ENCODE measurements around the gene DPP7. TPM values are rescaled to one million over a fixed set of nuclear protein-coding genes. Genes with fewer than 3 reads are reported as not detected.
A peak's percentile ranks its signal among the peaks of the same experiment; 100 is the strongest.

Gene DPP7
- total and polyA plus RNA-seq, 10 of the 15 experiments (the other 5 are each of a cell fraction or from before 2014, with no cell fraction given): 0.68 to 245 (median 106) TPM

DNA sequence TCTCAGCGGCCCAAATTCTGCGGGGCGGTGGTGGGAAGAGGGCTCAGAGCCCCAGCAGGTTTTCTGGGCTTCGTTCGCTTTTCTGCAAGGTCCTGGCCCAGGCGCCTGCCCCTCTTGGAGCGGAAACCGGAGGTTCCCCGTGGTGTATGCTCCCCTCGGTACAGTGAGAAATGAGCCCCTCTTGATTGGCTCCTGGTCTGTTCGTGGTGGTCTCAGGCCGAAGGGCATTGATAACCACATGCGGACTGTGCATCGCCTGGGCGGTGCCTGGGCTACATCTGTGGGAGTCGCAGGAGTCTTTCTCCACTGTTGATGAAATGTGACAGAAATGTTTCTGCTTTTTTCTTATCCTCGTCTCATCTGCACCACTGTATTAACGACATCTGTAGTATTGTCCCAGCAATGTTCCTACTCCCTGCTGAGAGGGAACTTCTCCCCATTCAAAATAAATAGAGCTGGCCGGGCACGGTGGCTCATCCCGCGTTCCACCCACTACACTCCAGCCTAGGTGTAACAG lies 27.1 kb downstream of the DPP7 start:
- Histone ChIP-seq H3K4me3 (peak overlapping the region; percentile 73), H3K9me3 (replicated peaks; ENCODE audit: control insufficient read depth, insufficient read depth, low read length) (no peaks in the 10 kb centered on the region), H3K79me2 (ENCODE audit: control insufficient read depth, insufficient read depth, low read length) (peaks cover 10% of the 10 kb centered on the region), H3K9ac (ENCODE audit: control insufficient read depth, insufficient read depth, low read length) (peak overlapping the region; percentile 87), H3K4me2 (ENCODE audit: control insufficient read depth, insufficient read depth) (peak overlapping the region; percentile 96), H3K27ac (ENCODE audit: control insufficient read depth, insufficient read depth) (peak overlapping the region; percentile 80), H3K36me3 (ENCODE audit: control insufficient read depth in 2 of 2, insufficient read depth in 2 of 2, low read length in 1 of 2) (peaks cover 0 to 3% of the 10 kb centered on the region in 2 experiments; a peak in 1 of 4 replicates), H4K20me1 (ENCODE audit: control insufficient read depth, insufficient read depth) (no peaks in the 10 kb centered on the region), H3K4me1 (ENCODE audit: control insufficient read depth, insufficient read depth, low read length) (peaks cover 29% of the 10 kb centered on the region), H2AFZ (ENCODE audit: control insufficient read depth, low read depth, low read length) (peak overlapping the region; percentile 83), H3K27me3 (replicated peaks in 1 of 2; ENCODE audit: control insufficient read depth in 2 of 2, insufficient read depth in 2 of 2, low read length in 1 of 2) (no peaks in the 10 kb centered on the region)
- SMC1A ChIA-PET (ENCODE audit: uncharacterized antibody, unreplicated experiment): interaction anchor here (0.9 to 2.8 kb wide), 5 partner anchors 8 to 64 kb away, joined by 3 to 30 read pairs (median 11); partner anchors contain the start of genes SAPCD2 and UAP1L1
- POLR2A ChIA-PET: interaction anchor here (0.6 to 2.7 kb wide), 15 partner anchors 8 to 326 kb away, joined by 3 to 38 read pairs (median 7); partner anchors contain the start of genes NDOR1, RNF208, SAPCD2 and TMEM203
- intact Hi-C loops (cut with micrococcal nuclease; ENCODE audit: unreplicated experiment): no loop called here
- 15% methylated on average over 22 of the region's 22 CpGs for WGBS (ENCODE audit: insufficient coverage, insufficient replicate concordance, low lambda C conversion rate, missing lambda C conversion rate)
- DNase-seq (ENCODE audit: low read depth, low spot score) (no peak), FAIRE-seq (peak; percentile 23), ATAC-seq (peak; percentile 3)
- TF ChIP-seq ZNF384 (IDR thresholded peaks at IDR 0.05; ENCODE audit: borderline replicate concordance, low read depth, low read length) (no peak), GATAD2B (conservative IDR thresholded peaks at IDR 0.05; ENCODE audit: low read depth) (peak; percentile 60)
- TF ChIP-seq, protein P1, sequence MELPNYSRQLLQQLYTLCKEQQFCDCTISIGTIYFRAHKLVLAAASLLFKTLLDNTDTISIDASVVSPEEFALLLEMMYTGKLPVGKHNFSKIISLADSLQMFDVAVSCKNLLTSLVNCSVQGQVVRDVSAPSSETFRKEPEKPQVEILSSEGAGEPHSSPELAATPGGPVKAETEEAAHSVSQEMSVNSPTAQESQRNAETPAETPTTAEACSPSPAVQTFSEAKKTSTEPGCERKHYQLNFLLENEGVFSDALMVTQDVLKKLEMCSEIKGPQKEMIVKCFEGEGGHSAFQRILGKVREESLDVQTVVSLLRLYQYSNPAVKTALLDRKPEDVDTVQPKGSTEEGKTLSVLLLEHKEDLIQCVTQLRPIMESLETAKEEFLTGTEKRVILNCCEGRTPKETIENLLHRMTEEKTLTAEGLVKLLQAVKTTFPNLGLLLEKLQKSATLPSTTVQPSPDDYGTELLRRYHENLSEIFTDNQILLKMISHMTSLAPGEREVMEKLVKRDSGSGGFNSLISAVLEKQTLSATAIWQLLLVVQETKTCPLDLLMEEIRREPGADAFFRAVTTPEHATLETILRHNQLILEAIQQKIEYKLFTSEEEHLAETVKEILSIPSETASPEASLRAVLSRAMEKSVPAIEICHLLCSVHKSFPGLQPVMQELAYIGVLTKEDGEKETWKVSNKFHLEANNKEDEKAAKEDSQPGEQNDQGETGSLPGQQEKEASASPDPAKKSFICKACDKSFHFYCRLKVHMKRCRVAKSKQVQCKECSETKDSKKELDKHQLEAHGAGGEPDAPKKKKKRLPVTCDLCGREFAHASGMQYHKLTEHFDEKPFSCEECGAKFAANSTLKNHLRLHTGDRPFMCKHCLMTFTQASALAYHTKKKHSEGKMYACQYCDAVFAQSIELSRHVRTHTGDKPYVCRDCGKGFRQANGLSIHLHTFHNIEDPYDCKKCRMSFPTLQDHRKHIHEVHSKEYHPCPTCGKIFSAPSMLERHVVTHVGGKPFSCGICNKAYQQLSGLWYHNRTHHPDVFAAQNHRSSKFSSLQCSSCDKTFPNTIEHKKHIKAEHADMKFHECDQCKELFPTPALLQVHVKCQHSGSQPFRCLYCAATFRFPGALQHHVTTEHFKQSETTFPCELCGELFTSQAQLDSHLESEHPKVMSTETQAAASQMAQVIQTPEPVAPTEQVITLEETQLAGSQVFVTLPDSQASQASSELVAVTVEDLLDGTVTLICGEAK (IDR thresholded peaks at IDR 0.05; ENCODE audit: borderline replicate concordance): peak; percentile 74
- RAD21 ChIA-PET (ENCODE audit: unreplicated experiment): interaction anchor here (0.7 to 2.7 kb wide), 10 partner anchors 9 to 149 kb away, joined by 3 to 32 read pairs (median 6); partner anchors contain the start of genes DPP7, SAPCD2 and UAP1L1
- in situ Hi-C loops (cut with MboI): no loop called here
- no TSS peak for BruUV-seq (replicated peaks)
- CTCF ChIA-PET: interaction anchor here (0.7 to 5.0 kb wide), 11 partner anchors 8 to 149 kb away, joined by 3 to 80 read pairs (median 6); partner anchors contain the start of gene SAPCD2
